ENCODE data around the gene HOXB6. TPM values are rescaled to one million over a fixed set of nuclear protein-coding genes. Genes with fewer than 3 reads are reported as not detected.

The HOXB6 gene
- polyA plus RNA-seq, 2 of the 4 experiments (the other 2 are of a cell fraction), result 10.2 to 14.7 TPM

DNA sequence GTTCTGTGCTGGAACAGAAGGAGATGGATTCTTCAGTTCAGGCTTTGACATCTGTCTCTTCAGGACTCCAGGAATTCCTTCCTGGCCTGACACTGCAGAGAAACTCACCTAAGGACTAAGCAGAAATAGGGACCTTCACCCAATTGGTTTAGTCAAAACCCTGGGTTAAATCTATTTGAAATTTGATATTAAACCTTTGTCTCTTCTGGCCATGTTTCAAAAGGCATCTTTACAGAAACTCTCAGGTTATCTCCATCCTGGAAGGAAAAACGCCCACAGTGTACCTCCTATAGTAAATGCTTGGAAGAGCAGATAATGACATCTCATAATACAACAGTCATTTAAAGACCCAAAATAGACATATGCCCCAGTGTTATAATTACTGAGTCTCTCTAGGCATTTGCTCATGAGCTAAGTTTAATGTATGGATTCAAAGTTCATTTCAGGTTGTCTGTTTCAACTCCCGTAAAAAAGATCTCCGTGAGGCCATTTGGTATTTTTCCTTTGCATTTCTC, 21.0 kb downstream of the HOXB6 start:
- 93% methylated on average over 3 of the region's 3 CpGs for WGBS (ENCODE audit: missing lambda C conversion rate)
- FAIRE-seq (no peak), DNase-seq (ENCODE audit: low read depth in 1 of 2, low spot score in 1 of 2) (no peak), ATAC-seq (no peak)
- Histone ChIP-seq H3K4me2 (no peak overlapping the region), H3K4me1 (peaks cover 21% of the 10 kb centered on the region), H3K9me3 (no peaks in the 10 kb centered on the region), H3K27ac (no peak overlapping the region), H3K4me3 (no peak overlapping the region)
- TF ChIP-seq JUNB (IDR thresholded peaks at IDR 0.05) (no peak), POLR2A (IDR thresholded peaks at IDR 0.05; ENCODE audit: low read length) (no peak), BHLHE40 (IDR thresholded peaks at IDR 0.05; ENCODE audit: low read depth, low read length) (no peak), KDM1A (IDR thresholded peaks at IDR 0.05; ENCODE audit: low read depth) (no peak), FOSL2 (IDR thresholded peaks at IDR 0.05) (no peak), FOSL2 (CRISPR knock-in tag; IDR thresholded peaks at IDR 0.05) (no peak), KDM5A (IDR thresholded peaks at IDR 0.05) (no peak), JUN (IDR thresholded peaks at IDR 0.05) (no peak)
- TF ChIP-seq, protein P1, sequence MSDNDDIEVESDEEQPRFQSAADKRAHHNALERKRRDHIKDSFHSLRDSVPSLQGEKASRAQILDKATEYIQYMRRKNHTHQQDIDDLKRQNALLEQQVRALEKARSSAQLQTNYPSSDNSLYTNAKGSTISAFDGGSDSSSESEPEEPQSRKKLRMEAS (IDR thresholded peaks at IDR 0.05), result no peak
- TF ChIP-seq, protein P2, sequence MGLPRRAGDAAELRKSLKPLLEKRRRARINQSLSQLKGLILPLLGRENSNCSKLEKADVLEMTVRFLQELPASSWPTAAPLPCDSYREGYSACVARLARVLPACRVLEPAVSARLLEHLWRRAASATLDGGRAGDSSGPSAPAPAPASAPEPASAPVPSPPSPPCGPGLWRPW (IDR thresholded peaks at IDR 0.05), result no peak
- POLR2A ChIA-PET, result no interaction called here
- CTCF ChIA-PET, result interaction anchor here (0.7 to 1.8 kb wide), 12 partner anchors 9 to 368 kb away, joined by 3 to 8 read pairs (median 4); partner anchors contain the start of gene HOXB8

DNA sequence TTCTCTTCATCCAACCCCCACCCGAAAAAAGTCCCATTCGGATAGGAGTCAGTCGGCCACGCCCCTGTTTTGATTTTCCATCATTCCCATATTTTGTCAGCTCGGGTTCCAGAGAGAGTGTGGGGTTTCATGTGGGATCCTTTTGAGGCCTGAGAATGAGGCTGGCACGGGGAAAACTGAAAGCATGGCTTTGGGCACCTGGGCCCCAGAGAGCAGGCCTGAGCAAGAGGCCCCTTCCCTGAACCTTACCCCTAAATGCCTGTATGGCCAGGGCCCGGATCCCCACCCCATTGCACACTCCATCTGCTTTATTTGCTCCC, 22.1 kb downstream of the HOXB6 start:
- TF ChIP-seq CHD2 (IDR thresholded peaks at IDR 0.05; ENCODE audit: low read length, partially characterized antibody) (no peak), NFE2L2 (conservative IDR thresholded peaks at IDR 0.05; ENCODE audit: low read length) (no peak), GATA3 (IDR thresholded peaks at IDR 0.05; ENCODE audit: borderline replicate concordance) (no peak), TFCP2L1 (CRISPR knock-in tag; IDR thresholded peaks at IDR 0.05) (no peak), ZNF302 (CRISPR knock-in tag; IDR thresholded peaks at IDR 0.05) (no peak), POLR2AphosphoS2 (conservative IDR thresholded peaks at IDR 0.05; ENCODE audit: low read length) (no peak), ZFP36 (IDR thresholded peaks at IDR 0.05; ENCODE audit: borderline replicate concordance, partially characterized antibody) (no peak), FOSL2 (IDR thresholded peaks at IDR 0.05) (no peak), FOSL2 (CRISPR knock-in tag; IDR thresholded peaks at IDR 0.05) (no peak), FOXS1 (CRISPR knock-in tag; IDR thresholded peaks at IDR 0.05) (no peak), NR3C1 (IDR thresholded peaks at IDR 0.05) (no peak), RFX5 (IDR thresholded peaks at IDR 0.05) (no peak), HOXB5 (CRISPR knock-in tag; IDR thresholded peaks at IDR 0.05) (no peak), BHLHE40 (IDR thresholded peaks at IDR 0.05; ENCODE audit: low read depth, low read length) (no peak), CEBPB (IDR thresholded peaks at IDR 0.05) (no peak), POLR2A (IDR thresholded peaks at IDR 0.05; ENCODE audit: low read length) (no peak)
- TF ChIP-seq, protein P3, sequence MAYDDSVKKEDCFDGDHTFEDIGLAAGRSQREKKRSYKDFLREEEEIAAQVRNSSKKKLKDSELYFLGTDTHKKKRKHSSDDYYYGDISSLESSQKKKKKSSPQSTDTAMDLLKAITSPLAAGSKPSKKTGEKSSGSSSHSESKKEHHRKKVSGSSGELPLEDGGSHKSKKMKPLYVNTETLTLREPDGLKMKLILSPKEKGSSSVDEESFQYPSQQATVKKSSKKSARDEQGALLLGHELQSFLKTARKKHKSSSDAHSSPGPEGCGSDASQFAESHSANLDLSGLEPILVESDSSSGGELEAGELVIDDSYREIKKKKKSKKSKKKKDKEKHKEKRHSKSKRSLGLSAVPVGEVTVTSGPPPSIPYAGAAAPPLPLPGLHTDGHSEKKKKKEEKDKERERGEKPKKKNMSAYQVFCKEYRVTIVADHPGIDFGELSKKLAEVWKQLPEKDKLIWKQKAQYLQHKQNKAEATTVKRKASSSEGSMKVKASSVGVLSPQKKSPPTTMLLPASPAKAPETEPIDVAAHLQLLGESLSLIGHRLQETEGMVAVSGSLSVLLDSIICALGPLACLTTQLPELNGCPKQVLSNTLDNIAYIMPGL (CRISPR knock-in tag; IDR thresholded peaks at IDR 0.05; ENCODE audit: borderline replicate concordance), result no peak
- TF ChIP-seq, protein P4, sequence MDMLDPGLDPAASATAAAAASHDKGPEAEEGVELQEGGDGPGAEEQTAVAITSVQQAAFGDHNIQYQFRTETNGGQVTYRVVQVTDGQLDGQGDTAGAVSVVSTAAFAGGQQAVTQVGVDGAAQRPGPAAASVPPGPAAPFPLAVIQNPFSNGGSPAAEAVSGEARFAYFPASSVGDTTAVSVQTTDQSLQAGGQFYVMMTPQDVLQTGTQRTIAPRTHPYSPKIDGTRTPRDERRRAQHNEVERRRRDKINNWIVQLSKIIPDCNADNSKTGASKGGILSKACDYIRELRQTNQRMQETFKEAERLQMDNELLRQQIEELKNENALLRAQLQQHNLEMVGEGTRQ (IDR thresholded peaks at IDR 0.05), result no peak
- TF ChIP-seq, protein P5, sequence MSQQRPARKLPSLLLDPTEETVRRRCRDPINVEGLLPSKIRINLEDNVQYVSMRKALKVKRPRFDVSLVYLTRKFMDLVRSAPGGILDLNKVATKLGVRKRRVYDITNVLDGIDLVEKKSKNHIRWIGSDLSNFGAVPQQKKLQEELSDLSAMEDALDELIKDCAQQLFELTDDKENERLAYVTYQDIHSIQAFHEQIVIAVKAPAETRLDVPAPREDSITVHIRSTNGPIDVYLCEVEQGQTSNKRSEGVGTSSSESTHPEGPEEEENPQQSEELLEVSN (IDR thresholded peaks at IDR 0.05; ENCODE audit: borderline replicate concordance, low read depth), result no peak
- no peak for ATAC-seq
- no peak for FAIRE-seq
- no peaks in the 10 kb centered on the region for H3K9me3 ChIP-seq
- WGBS (ENCODE audit: missing lambda C conversion rate), result 85% methylated on average over 7 of the region's 7 CpGs
- no peak overlapping the region for H3K4me3 ChIP-seq
- POLR2A ChIA-PET, result no interaction called here
- no peak for DNase-seq (ENCODE audit: low read depth in 1 of 2, low spot score in 1 of 2)
- H3K4me2 ChIP-seq, result no peak overlapping the region
- CTCF ChIA-PET, result interaction anchor here (0.6 to 1.8 kb wide), 10 partner anchors 27 to 367 kb away, joined by 3 to 8 read pairs (median 4); partner anchors contain the start of gene HOXB8
- H3K4me1 ChIP-seq, result peaks cover 20% of the 10 kb centered on the region
- no peak overlapping the region for H3K27ac ChIP-seq

All from A549 (cell line).